Activated naive CD4-positive, alpha-beta T cell treated with anti-CD3 and anti-CD28 coated beads, Interleukin-2, amount 50 U/mL, for 16 hours (primary cell): ENCODE data around the gene TFE3.
A peak's percentile ranks its signal among the peaks of the same experiment; 100 is the strongest.
"Not testable (repeated sequence)": the region's sequence is repeated elsewhere in the genome, so short reads cannot be mapped to it uniquely, and the experiment has no call there.

ENCODE experiments used
- DNase-seq: peaks from one replicate; pipeline ENCODE4 v3.0.0-alpha.2; 2020

TFE3 gene

DNA sequence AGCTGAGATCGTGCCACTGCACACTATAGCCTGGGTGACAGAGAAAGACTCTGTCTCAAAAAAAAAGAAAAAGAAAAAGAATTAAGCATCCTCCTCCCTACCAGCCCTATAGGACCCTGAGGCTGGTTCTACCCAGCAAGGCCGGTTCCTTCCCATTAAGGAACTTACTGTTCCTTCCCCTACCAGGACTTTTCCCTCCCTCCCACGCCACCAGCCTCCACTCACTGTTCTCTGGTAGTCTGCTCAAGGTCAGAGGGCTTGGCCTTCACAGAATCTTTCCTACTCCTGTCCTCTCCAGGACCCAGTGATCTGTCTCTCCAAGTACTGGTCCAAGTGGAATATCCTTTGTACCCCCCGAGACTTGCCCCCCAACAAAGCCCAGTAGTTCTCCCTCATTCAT, 42.5 kb downstream of the TFE3 start:
- DNase-seq, result no peak

DNA sequence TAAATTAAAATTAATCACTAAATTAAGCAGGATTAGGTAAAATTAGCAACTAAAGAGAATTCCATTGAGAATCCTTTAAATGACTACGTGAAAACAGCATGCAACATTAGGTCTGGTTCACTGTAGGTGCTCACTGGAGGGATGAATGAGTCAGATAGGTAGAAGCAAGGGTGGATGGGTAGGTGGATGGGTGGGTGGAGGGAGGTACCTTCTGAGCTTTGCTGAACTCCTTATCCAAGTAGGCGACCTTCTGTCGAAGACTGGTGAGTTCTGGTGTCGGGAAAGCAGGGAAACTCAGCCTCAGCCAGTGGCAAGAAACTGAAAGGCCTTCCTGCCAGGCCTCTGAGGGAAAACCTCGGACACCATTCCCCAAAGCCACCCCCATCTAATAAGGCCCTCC, 44.1 kb downstream of the TFE3 start:
- peak; percentile 13 for DNase-seq

DNA sequence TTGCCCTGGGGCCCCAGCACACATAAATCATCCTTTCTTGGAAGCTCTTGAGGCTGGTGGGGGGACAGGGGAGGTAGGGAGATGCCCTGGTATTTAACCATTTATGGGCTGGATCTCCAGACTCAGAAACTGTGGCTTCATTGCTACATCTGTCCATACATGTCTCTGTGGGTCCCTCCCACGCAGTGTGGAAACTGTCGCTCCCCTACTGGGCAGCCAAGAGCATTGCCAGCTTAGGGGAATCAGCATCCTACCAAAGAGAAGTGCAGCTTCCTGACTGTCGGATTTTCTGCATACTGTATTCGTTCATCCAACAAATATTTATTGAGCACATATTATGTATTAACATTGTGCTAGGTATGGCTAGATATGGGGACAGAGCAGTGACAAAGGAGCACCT, 44.8 kb downstream of the TFE3 start:
- DNase-seq, result no peak

- DNase-seq, result no peak
These were observed 45.3 kb downstream of the TFE3 start for GRCh38 chrX:48997865-48998264.

DNA sequence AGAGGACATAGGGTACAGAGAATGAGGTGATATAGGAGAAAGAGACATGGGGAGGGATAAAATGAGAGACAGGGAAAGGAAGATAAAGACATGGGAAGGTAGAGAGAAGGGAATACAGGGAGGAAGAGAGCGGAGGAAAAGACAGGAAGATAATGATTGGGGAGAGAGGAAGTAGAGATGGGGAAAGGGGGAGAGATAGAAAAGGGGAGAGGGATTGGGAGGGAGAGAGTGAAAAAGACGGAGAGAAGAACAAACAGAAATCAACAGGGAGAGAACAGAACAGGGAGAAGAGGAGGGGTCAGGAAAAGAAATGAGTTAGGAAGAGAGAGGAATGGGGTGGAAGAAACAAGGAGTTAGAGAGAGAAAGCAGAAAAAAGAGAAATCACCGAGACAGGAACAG, 45.7 kb downstream of the TFE3 start:
- no peak for DNase-seq

- DNase-seq, result no peak
These were observed 46.2 kb downstream of the TFE3 start for GRCh38 chrX:48996969-48997368.

DNA sequence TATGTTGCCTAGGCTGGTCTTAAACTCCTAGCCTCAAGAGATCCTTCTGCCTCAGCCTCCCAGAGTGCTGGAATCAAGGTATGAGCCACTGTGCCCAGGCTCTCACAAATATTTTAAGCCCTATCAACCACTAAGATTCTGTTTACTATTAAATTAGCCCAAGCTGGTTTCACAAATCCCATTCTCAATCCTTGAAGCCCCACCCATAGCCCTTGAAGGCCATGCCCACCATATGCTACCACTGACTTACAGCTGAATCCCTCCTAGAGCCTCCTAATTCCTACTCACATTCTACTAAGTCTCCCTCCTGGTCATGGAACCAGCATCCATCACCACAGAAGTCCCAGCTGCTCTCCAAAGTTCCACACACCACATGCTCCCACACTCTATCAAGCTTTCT, 50.8 kb downstream of the TFE3 start:
- DNase-seq, result no peak

- DNase-seq, result no peak
These were observed 53.7 kb downstream of the TFE3 start for GRCh38 chrX:48989483-48989882.

DNA sequence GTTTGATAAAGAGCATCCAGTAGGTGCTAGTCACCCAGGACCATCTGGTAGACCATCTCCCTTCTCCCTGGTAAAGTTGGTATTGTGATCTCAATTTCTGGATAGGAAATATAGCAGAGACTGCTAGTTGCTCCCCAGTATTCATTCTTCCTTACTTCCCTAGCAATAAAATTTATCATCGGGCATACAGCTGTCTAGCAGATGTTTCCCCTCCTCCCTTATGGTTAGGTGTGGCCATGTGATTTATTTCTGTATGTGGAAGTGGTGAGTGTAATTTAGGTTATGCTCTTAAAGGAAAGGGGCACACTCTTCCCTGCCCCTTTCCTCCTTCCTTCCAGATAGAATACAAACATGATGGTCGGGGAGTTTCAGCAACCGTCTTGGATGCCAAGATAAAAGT, 59.3 kb downstream of the TFE3 start:
- no peak for DNase-seq

- no peak for DNase-seq
These were observed 60.1 kb downstream of the TFE3 start for GRCh38 chrX:48983081-48983480.

GRCh38 chrX:48981178-48981577, 62.0 kb downstream of the TFE3 start:
- DNase-seq, result no peak

GRCh38 chrX:48980341-48980740, 62.8 kb downstream of the TFE3 start:
- not testable (repeated sequence) for DNase-seq
